Femur (tissue), 1 donor: ENCODE measurements around the gene NR2E1.

Experiments
- DNase-seq: peaks from one replicate; pipeline ENCODE4 v3.0.0-alpha.2; 2017

The NR2E1 gene

DNA sequence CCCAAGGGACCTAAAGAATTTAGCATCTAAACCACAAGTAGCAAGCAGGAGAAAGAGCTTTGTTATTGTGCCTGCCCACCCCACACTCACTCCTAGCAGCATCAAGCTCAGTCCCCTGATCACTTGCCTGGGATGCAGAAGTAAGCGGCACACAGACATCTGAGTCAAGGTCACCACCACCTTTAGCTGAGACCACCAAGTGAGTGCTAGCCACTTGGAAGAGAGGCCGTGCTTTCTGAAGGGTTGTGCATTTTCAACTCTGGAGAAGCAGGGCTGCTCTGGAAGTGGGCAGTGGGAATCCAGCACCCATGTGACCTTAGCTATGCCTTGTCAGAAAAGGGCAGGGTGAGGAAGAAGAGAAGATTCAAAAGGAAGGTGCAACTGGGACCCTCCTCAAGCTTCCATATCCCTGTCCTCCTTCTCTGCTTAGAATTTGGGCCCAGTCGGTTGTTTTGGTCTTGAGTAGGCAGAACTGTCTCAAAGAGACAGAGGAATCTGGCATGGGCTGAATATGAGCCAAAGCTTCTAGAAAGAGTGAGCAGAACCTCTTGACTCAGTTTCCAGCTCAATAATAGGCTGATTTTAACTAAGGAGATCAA is 6.2 kb downstream of the NR2E1 start:
- no peak for DNase-seq

DNA sequence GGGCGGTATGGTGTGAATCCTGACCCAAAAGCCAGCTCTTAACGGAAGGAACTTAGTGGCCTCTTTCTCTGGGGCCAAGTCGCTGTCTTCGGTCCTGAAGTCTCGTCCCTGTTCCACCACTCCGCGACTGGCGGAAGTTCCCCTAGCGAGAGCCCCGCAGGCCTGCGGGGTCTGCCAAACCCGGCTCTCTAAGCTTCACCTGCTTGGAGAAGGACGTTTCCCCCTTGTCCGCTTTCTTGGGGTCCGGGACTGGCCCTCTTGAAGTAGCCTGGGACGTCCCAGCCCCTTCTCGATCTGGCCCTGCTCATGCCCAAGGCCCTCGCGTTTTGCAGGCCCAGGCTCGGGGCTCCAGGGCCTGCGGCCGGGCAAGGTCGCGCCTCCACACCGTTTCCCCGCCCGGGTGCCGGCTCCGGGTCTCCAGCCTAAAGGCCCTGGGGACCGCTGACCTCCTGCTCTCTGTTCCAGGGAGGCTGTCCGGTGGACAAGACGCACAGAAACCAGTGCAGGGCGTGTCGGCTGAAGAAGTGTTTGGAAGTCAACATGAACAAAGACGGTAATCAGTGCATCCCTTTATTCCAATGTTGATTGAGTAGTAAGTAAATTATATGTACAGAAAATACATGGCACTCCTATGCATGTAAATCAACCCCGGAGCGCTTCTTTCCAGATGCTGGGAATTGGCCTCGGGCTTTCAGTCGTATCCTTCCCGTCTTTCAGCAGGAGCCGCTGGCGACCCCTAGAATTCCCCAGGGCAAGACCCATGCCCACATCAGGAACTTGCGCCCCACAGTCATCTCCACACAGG is 8.8 kb downstream of the NR2E1 start:
- peak; percentile 71 for DNase-seq

DNA sequence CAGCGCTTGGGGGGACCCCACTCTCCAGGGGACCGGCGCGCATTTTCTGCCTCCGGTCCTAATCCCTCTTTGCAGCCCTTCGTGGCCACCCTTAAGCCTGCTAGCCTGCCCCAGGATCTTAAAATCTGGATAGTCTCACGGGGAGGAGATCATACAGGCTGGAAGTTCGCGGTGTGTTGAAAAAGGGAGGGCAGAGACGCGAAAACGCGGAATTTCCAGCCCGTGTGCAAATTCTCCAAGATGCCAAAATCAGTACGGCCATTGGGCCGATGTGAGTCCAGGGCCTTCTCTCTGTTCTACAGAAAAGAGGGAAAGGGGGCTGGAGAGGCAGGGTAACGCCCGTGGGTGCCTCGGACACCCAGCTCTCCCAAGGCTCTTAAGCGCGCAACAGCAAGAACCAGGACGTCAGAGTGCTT is 9.4 kb downstream of the NR2E1 start:
- no peak for DNase-seq

DNA sequence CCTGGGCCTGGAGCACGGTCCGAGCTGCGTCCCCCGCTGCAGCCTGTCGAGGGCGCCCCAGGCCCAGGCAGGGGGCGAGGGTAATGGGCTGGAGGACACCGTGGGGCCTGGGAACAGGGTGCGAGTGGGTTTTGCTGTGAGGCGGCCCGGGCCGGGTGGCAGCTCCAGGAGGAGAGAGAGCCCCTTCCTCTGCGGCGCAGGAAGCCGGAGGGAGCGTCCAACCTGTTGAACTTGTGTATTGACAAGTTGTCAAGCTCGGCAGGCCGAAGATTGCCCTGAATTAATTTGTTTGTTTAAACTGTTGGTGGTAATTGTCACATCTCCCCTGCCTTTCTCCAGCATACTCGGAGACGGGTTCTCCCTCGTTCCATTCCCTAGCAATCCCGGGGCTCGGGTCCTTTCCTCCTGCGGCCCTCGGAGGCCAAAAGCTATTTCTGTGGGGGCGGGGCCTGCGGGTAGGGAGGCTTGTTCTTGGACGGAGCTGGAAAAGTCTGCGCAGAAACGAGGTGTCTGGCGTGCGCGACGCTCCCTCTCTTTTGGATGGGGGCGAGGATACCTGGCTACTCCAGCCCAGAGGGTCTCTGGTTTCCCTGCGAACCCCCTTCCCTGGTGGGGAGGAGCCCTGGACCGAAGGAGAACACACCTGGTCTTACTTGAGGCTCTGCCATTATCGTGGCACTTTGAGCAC is 9.9 kb downstream of the NR2E1 start:
- DNase-seq, result no peak

DNA sequence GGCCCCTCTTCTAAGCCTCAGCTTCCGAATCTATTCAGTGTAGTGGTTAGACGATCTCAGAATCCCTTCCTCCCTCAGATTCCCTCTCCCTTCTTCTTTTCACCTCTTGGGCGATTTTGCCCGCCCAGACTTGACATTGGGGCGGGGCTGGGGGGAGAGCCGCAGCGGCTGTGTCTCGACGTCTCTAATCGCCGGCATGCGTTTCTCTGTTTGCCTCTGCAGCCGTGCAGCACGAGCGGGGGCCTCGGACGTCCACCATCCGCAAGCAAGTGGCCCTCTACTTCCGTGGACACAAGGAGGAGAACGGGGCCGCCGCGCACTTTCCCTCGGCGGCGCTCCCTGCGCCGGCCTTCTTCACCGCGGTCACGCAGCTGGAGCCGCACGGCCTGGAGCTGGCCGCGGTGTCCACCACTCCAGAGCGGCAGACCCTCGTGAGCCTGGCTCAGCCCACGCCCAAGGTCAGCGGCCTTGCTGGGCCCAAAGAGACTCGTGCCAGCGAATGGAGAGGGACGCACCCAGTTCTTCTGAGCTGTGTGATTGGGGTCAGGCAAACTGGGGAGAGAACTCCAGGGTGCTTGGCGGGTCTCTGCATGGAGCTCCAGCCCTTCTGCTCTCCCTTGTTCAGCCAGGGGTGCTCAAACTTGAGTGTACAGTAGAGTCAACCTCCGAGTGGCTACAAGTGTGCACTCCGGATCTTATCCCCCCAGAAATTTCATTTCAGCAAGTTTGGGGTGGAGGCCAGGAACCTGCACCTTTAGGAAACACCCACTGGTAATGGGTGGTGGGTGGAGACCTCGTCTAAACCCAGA is 10.7 kb downstream of the NR2E1 start:
- DNase-seq, result no peak

DNA sequence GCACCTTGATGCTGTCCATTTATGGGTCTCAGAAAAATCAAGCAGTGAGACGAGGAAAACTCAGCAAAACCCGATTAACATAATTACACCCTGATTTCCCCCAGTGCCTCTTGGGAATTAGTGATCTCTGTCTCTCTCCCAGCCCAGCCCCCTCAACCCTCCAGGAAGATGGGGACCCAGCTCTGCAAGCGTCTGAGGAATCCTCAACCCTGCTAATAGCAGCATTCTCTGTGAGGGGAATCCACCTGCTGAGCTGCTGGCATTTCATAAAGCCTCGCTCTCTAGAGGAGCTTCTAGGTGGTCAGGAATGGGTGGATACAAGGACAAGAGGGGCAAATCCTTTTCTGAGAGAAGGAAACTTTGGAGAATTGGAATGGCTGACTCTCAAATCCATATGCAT is 13.9 kb downstream of the NR2E1 start:
- no peak for DNase-seq

DNA sequence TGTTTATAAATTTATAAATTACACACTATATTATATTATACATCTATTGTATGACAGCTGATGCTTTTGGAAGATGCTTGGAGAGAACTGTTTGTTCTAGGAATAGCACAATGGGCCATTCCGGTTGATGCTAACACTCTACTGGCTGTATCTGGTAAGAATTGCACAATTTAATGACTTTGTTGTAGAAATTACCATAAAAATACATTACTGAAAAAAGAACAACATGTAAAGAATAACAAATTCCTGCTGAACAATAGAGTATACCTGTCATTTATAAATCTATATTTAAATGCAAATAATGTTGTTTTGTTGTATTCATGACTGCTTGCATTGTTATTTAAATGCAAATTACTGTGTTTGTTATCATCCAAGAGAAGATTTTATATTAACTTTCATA is 14.4 kb downstream of the NR2E1 start:
- no peak for DNase-seq

DNA sequence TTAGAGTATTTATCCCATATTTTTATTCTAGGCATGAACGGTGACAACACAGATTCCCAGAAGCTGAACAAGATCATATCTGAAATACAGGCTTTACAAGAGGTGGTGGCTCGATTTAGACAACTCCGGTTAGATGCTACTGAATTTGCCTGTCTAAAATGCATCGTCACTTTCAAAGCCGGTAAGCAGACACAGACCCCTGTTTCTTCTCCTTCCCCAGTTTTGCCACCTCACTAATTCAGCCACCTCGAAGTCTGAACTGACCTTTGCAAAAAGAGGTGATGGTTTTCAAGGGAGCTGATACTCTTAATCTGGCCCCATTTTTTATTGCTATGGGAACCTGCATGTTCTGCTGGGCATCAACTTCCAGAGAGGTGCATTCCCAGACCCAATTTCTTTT is 15.0 kb downstream of the NR2E1 start:
- no peak for DNase-seq

DNA sequence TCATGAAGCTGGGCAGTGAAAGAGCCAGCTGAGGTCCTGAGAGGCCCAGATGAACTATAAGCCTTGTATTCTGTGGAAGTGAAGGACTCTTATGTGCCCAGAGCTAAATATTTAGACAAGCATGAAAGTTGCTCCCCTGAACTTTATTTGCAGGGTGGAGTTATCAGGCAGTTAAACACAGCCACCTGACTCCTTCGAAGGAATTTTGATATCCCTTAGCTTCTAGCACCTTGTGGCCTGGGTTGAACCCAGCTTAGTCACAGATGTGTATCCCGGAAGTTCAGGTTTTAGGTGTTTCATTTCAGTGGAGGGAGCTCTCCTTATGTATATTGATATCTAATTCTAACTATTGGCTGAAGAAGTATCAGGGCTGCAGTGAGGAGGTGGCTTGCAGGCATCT is 20.4 kb downstream of the NR2E1 start:
- no peak for DNase-seq

DNA sequence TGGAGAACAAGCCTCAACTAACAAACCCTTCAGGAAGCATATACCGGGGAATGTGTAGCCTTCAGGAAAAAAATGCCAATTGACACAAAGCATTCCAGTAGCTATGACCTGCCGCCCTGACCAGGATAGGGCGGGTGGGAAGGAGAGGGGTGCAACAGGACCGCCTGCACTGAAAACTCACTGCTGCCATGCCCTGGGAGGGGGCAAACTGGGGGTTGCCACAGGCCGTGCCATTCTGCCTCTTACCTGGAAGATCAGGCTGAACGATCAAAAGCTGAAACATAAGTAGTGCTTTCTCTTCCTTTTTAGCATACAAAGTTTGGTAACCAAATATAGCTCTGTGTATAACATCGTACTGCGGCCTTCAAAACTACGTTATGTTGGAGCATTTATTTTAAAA is 21.7 kb downstream of the NR2E1 start:
- no peak for DNase-seq

DNA sequence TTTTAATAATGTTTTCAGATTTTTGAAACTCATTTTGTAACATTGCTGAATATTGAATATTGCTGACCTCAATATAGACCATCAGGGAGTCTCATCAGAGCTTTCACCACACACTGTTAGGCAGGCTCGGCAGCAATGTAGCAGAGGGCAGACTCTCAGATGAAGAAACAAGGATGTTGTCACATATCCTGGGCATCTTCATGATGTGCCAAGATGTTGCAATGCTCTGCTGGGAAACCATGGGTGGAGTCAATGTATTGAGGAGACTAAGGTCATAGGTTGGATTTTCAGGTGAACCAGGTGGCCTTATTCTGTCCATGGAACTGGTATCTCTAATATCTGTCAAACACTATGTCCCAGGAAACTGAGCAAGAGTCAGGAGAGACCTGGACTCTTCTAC is 27.3 kb downstream of the NR2E1 start:
- no peak for DNase-seq

DNA sequence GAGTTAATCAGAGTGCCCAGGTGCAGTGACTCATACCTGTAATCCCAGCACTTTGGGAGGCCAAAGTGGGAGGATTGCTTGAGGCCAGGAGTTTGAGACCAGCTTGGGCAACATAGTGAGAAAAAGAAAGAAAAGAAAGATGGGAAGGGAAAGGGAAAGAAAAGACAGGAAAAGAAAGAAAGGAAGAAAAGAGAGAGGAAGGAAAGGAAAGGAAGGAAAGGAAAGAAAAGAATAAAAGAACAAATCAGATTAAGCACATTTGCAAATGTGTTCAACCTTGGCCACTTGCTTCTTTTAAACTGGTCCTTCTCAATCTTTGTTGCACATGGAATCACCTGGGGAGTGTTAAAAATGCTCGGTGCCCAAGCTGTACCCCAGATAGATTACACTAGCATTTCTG is 28.0 kb downstream of the NR2E1 start:
- no peak for DNase-seq

DNA sequence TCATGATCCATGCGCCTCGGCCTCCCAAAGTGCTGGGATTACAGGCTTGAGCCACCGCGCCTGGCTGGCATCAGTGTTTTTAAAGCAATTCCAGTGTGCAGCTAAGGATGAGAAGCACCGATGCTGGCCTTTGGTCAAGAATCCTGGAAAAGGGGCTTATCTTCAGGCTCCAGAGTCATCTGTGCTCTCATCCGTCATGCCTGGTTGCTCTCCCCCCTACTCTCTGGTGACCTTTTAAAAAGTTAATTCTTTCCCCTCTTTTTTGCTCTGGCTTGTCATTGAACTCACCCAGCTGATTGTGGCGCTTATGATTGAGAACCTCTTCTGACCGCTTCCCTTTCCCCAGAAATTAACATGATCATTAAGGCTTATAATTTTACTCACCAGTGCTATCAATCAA is 28.7 kb downstream of the NR2E1 start:
- DNase-seq, result no peak

DNA sequence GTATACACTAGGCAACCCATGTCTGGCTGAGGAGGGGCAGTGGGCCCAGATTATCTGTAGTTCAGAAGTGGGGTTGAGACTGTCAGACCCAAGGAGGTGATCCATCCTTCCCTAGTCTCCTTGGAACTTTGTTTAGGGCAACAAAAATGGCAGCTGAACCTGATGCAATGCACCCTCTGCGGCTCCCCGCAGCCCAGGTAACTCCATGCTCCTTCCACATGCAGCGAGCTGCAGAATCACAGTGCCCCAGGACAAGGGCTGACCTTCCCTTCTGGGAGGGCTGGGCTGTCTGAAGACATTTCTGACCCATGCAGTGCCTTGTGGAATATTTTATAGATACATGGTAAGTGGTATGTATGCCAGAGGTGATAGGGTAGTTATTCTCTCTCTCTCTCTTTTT is 29.4 kb downstream of the NR2E1 start:
- DNase-seq, result no peak

DNA sequence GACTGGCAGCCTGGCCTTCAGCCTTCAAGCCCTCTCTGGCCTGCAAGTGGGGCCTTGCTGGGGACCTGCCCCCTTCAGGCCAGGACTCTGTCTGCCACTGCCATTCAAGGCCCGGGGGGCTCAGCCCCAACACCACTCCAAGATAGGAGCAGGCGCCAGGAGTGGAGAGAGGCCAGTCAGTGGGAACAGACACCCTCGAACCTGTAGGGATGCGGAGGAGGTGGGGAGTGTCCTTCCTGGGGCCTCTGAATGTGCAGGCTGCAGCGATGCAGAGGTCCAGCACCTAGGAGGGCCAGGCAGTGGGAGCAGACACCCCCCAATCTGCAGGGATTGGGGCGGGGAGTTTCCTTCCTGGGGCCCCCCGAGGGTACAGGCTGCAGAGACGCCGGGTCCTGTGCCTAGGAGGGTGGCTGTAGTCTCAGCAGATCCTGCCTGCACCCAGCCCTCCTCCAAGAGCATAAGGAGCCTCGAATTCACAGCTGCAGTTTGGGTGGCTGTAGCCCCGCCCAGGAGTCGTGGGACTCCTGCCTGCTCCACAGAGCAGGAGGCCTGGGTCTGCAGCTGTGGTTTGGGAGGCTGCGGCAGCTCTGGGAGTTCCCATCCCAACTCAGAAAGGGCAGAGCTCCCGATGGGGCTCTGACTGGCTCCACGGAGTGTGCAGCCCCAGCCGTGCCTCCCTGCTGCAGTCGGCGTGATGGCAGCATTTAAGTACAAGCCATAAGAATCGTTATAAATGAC is 33.1 kb downstream of the NR2E1 start:
- no peak for DNase-seq

DNA sequence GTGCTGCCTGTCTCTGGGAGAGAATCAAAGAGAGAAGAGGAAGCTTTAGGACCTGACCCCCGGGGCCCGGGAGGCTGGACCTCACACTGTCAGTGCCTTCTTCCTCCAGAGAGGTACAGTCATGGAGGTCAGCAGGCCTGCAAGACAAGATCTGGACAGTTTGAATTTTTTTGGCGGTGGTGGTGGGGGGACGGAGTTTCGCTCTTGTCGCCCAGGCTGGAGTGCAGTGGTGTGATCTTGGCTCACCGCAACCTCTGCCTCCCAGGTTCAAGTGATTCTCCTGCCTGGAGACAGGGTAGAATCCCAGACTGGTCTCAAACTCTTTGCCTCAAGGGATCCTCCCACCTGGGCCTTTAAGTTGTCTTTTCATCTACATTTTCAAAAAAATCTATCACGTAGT is 34.4 kb downstream of the NR2E1 start:
- DNase-seq, result no peak

DNA sequence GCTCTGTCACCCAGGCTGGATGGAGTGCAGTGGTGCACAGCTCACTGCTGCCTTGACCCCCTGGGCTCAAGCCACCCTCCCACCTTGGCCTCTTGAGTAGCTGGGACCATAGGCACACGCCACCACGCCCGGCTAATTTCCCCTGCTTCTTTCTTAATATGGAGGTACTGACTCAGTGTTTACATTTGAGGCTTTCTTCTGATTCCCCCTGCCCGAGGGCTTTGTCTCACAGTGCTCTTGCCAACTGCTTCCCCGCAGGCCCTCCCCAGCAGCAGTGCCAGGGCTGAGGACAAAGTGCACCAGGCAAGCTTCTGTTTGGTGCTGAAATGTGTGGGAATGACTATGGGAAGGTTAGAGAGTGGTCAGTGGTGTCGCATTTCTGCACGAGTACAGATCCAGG is 34.8 kb downstream of the NR2E1 start:
- DNase-seq, result peak; percentile 48

DNA sequence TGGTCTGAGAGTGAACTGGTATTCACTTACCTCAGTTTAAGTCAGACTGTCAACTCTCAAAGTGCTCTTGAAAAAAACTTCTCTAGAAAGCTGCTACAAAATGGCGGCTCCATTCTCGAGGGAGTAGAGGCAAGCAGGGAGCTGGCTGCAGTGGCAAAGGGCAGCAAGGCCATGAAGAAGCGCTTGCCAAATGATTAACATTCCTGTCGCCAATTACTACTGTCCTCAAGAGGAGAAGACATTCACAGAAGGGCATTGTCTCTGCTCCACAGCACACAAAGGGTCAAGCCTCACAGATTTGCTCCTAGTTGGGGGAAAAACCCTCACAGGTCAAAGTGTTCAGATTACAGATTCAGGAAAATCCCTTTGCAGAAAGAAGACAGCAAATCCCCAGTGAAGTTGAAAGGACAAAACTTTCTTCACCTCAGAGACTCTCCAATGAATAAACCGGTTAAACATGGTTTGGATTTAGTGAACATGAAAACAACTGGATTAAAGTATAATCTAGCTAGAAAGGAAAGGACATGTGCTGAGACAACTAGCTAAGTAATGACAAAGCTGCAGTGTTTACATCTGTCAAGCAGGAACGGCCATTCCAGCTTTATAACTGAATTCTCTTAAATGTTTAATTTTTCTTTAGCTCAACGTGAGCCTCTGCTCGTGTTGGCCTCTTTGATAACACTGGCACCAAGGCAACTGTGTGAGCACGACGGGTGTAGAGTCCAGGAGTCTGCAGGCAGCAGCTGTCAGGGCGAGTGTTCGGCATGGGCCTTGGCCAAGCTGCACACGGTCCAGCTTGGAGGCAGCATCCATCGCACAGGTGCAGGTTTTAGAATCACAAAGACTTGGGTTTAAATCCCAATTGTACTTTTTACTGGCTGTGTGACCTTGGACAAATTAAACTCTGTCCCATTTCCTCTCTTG is 37.6 kb downstream of the NR2E1 start:
- DNase-seq, result peak; percentile 31

DNA sequence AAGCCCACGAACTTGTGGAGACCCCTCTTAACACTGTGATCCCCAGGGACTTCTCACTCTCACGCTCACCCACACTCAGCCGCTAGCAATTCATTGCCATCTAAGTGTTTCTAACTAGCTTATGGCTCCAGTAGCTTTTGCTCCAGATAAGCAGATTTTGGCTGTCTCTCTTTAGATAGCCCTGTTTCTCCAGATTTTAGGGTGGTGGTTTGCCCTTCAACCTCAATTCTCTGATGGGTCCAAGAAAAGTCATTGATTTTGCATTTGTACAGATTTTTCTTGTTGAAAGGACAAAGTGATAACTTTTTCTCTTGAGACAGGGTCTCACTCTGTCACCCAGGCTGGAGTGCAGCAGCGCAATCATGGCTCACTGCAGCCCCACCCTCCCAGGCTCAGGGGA is 41.2 kb downstream of the NR2E1 start:
- DNase-seq, result no peak

DNA sequence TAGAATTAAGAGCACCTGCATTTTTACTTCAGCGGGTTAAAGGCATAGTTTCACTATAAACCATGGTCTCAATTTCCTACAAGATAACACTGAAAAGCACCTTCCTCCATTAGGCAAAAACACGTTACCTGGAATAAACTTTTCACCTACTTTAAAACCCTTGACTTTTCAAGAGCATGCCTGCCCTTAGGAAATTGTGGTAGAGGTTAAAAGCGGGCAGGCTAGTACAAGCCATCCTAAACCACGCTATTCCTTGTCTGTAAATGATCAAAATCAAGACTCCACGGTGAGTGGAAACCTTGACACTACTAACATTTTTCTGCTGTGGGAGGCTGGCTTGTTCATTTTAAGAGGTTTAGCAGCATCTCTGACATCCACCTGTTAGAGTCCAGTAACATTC is 43.9 kb downstream of the NR2E1 start:
- no peak for DNase-seq

DNA sequence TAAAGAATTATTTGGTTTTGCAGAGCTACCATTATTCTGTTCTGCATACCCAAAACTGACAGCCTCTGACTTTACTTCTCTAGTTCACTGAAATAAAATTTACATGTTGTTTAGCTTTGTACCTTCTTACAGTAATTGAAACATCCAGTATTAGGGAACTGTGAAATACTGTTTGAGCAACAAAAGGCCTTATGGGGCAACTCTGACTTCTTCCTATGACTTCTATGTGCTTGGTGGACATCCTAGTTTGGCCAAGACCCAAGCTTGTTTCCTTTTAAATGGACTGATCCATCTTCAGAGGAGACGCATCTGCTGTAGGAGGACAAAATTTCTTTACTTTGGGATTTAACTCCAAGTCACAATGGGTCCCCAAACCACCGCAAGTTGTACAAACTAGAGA is 44.7 kb downstream of the NR2E1 start:
- DNase-seq, result no peak

DNA sequence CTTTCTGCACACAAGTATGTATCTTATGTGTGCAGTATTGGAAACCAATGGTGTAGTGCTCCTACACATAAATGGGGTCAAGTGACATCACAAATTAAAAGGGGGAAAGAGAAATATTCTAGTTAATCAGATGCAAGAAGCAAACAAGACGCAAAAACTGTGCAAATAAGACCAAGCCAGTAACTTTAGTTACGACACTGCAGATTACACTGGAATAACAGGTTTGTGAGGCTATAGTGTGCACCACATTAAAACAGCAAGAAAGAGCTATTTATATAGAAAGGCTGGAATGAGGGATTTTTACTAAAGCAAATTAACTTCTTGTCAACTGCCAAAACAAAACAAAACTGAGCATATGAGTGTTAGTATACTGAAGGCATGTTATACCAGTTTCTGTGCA is 45.8 kb downstream of the NR2E1 start:
- no peak for DNase-seq
